Measurements from ENCODE around the gene CRYZL1.
"Not testable (repeated sequence)": the region's sequence is repeated elsewhere in the genome, so short reads cannot be mapped to it uniquely, and the experiment has no call there.

Gene CRYZL1

GRCh38 chr21:33660406-33660805 lies 18.9 kb upstream of the CRYZL1 start:
- DNase-seq: no peak

GRCh38 chr21:33659568-33659949 lies 18.0 kb upstream of the CRYZL1 start:
- no peak for DNase-seq

GRCh38 chr21:33658919-33659567 lies 17.5 kb upstream of the CRYZL1 start:
- DNase-seq: no peak

- no peak for DNase-seq
Observed at GRCh38 chr21:33657124-33657820, 15.7 kb upstream of the CRYZL1 start.

GRCh38 chr21:33655588-33656221 lies 14.2 kb upstream of the CRYZL1 start:
- DNase-seq: no peak

- DNase-seq: no peak
Observed at GRCh38 chr21:33654412-33654811, 12.9 kb upstream of the CRYZL1 start.

- no peak for DNase-seq
Observed at GRCh38 chr21:33651965-33652680, 10.6 kb upstream of the CRYZL1 start.

- no peak for DNase-seq
Observed at GRCh38 chr21:33650929-33651509, 9.5 kb upstream of the CRYZL1 start.

GRCh38 chr21:33650230-33650629 lies 8.7 kb upstream of the CRYZL1 start:
- no peak for DNase-seq

- DNase-seq: no peak
Observed at GRCh38 chr21:33648555-33648954, 7.0 kb upstream of the CRYZL1 start.

- DNase-seq: no peak
Observed at GRCh38 chr21:33647587-33647986, 6.0 kb upstream of the CRYZL1 start.

- no peak for DNase-seq
Observed at GRCh38 chr21:33645730-33646129, 4.2 kb upstream of the CRYZL1 start.

GRCh38 chr21:33644383-33645074 lies 3.0 kb upstream of the CRYZL1 start:
- DNase-seq: no peak

- no peak for DNase-seq
Observed at GRCh38 chr21:33643658-33644311, 2.2 kb upstream of the CRYZL1 start.

GRCh38 chr21:33642896-33643657 lies 1.5 kb upstream of the CRYZL1 start:
- peak; percentile 1 for DNase-seq

- peak; percentile 100 for DNase-seq
Observed at GRCh38 chr21:33642027-33642895, 720 bp upstream of the CRYZL1 start, which contains the start of gene ITSN1. TSS of gene ITSN1 (plus strand) at chr21:33642501. CDS start at chr21:33718829, 76,328 bp downstream.

GRCh38 chr21:33640697-33641351 lies 717 bp downstream of the CRYZL1 start:
- no peak for DNase-seq

GRCh38 chr21:33634254-33634653 lies 7.3 kb downstream of the CRYZL1 start:
- DNase-seq: no peak

- not testable (repeated sequence) for DNase-seq
Observed at GRCh38 chr21:33626151-33626550, 15.4 kb downstream of the CRYZL1 start.

Measured in T-helper 9 cell (primary cell).